ENCODE measurements around the gene DNAL4. TPM values are rescaled to one million over a fixed set of nuclear protein-coding genes. Genes with fewer than 3 reads are reported as not detected.
A peak's percentile ranks its signal among the peaks of the same experiment; 100 is the strongest.

The DNAL4 gene
- polyA plus RNA-seq, 1 donor = 16.8 TPM

- Histone ChIP-seq H3K4me3 (ENCODE audit: low read length) (no peak overlapping the region), H3K9me3 (ENCODE audit: control insufficient read depth, low read depth, low read length) (no peaks in the 10 kb centered on the region), H3K27me3 (ENCODE audit: control insufficient read depth, insufficient read depth, low read length) (no peaks in the 10 kb centered on the region), H3K27ac (ENCODE audit: low read length) (peak overlapping the region; percentile 30), H3K4me1 (ENCODE audit: control insufficient read depth, insufficient read depth, low read length) (peaks cover 15% of the 10 kb centered on the region), H3K36me3 (ENCODE audit: control insufficient read depth, insufficient read depth, low read length) (peaks cover 92% of the 10 kb centered on the region)
- no CpG with 5 or more reads among the region's 8 CpGs for WGBS (ENCODE audit: insufficient coverage, low lambda C conversion rate)
- DNase-seq = peak in 1 of 2 donors; percentile 54
These were observed 60.1 kb downstream of the DNAL4 start for GRCh38 chr22:38733724-38734381.

GRCh38 chr22:38733329-38733723 is 60.6 kb downstream of the DNAL4 start:
- Histone ChIP-seq H3K9me3 (ENCODE audit: control insufficient read depth, low read depth, low read length) (no peaks in the 10 kb centered on the region), H3K27me3 (ENCODE audit: control insufficient read depth, insufficient read depth, low read length) (no peaks in the 10 kb centered on the region), H3K4me3 (ENCODE audit: low read length) (no peak overlapping the region), H3K36me3 (ENCODE audit: control insufficient read depth, insufficient read depth, low read length) (peaks cover 92% of the 10 kb centered on the region), H3K4me1 (ENCODE audit: control insufficient read depth, insufficient read depth, low read length) (peaks cover 15% of the 10 kb centered on the region), H3K27ac (ENCODE audit: low read length) (no peak overlapping the region)
- WGBS (ENCODE audit: insufficient coverage, low lambda C conversion rate) = no CpG with 5 or more reads among the region's 4 CpGs
- DNase-seq = peak; percentile 25 to 52

- DNase-seq = no peak
- H3K27ac ChIP-seq (ENCODE audit: low read length) = no peak overlapping the region
- no peak overlapping the region for H3K4me3 ChIP-seq (ENCODE audit: low read length)
- no peaks in the 10 kb centered on the region for H3K9me3 ChIP-seq (ENCODE audit: control insufficient read depth, low read depth, low read length)
- H3K4me1 ChIP-seq (ENCODE audit: control insufficient read depth, insufficient read depth, low read length) = peaks cover 15% of the 10 kb centered on the region
- H3K27me3 ChIP-seq (ENCODE audit: control insufficient read depth, insufficient read depth, low read length) = no peaks in the 10 kb centered on the region
- no CpG with 5 or more reads among the region's 13 CpGs for WGBS (ENCODE audit: insufficient coverage, low lambda C conversion rate)
- H3K36me3 ChIP-seq (ENCODE audit: control insufficient read depth, insufficient read depth, low read length) = peaks cover 92% of the 10 kb centered on the region
These were observed 61.6 kb downstream of the DNAL4 start for GRCh38 chr22:38732251-38732815.

- Histone ChIP-seq H3K36me3 (ENCODE audit: control insufficient read depth, insufficient read depth, low read length) (peaks cover 92% of the 10 kb centered on the region), H3K27ac (ENCODE audit: low read length) (no peak overlapping the region)
- no CpG with 5 or more reads among the region's 6 CpGs for WGBS (ENCODE audit: insufficient coverage, low lambda C conversion rate)
These were observed 62.2 kb downstream of the DNAL4 start for GRCh38 chr22:38731703-38732161.

DNA sequence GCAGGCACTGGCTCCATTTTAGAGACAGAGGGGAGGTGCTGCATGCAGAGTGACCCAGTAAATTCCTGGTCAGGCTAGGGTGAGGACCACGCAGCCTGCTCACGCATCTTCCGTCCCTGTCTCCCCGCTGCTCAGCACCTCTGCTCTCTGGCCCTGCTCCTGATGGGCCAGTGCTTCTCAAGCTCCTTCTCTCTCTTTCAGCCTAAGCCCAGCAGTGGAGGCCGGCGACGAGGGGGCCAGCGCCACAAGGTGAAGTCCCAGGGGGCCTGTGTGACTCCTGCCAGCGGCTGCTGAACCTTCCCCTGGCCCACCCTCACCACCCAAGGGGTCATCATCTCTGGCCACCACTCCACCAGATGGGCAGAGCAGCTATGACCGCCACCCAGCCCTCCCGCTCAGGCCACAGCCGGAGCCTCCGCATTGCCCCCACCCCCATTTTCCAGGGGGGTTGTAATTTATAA is 63.5 kb downstream of the DNAL4 start:
- DNase-seq = no peak
- Histone ChIP-seq H3K27me3 (ENCODE audit: control insufficient read depth, insufficient read depth, low read length) (no peaks in the 10 kb centered on the region), H3K4me3 (ENCODE audit: low read length) (no peak overlapping the region), H3K36me3 (ENCODE audit: control insufficient read depth, insufficient read depth, low read length) (peaks cover 92% of the 10 kb centered on the region), H3K27ac (ENCODE audit: low read length) (no peak overlapping the region), H3K9me3 (ENCODE audit: control insufficient read depth, low read depth, low read length) (no peaks in the 10 kb centered on the region), H3K4me1 (ENCODE audit: control insufficient read depth, insufficient read depth, low read length) (peaks cover 15% of the 10 kb centered on the region)
- no CpG with 5 or more reads among the region's 13 CpGs for WGBS (ENCODE audit: insufficient coverage, low lambda C conversion rate)

More at GRCh38 chr22:38731703-38732161, 62.2 kb downstream of the DNAL4 start:
- DNase-seq = no peak
- no peaks in the 10 kb centered on the region for H3K9me3 ChIP-seq (ENCODE audit: control insufficient read depth, low read depth, low read length)
- H3K4me1 ChIP-seq (ENCODE audit: control insufficient read depth, insufficient read depth, low read length) = peaks cover 15% of the 10 kb centered on the region
- no peaks in the 10 kb centered on the region for H3K27me3 ChIP-seq (ENCODE audit: control insufficient read depth, insufficient read depth, low read length)
- no peak overlapping the region for H3K4me3 ChIP-seq (ENCODE audit: low read length)

- peaks cover 15% of the 10 kb centered on the region for H3K4me1 ChIP-seq (ENCODE audit: control insufficient read depth, insufficient read depth, low read length)
- no peaks in the 10 kb centered on the region for H3K9me3 ChIP-seq (ENCODE audit: control insufficient read depth, low read depth, low read length)
- H3K27me3 ChIP-seq (ENCODE audit: control insufficient read depth, insufficient read depth, low read length) = no peaks in the 10 kb centered on the region
- H3K4me3 ChIP-seq (ENCODE audit: low read length) = no peak overlapping the region
- peaks cover 92% of the 10 kb centered on the region for H3K36me3 ChIP-seq (ENCODE audit: control insufficient read depth, insufficient read depth, low read length)
- 90% methylated on average over 2 of the region's 6 CpGs for WGBS (ENCODE audit: insufficient coverage, low lambda C conversion rate)
- DNase-seq = no peak
- no peak overlapping the region for H3K27ac ChIP-seq (ENCODE audit: low read length)
These were observed 64.0 kb downstream of the DNAL4 start for GRCh38 chr22:38729946-38730345.

- peaks cover 92% of the 10 kb centered on the region for H3K36me3 ChIP-seq (ENCODE audit: control insufficient read depth, insufficient read depth, low read length)
- H3K9me3 ChIP-seq (ENCODE audit: control insufficient read depth, low read depth, low read length) = no peaks in the 10 kb centered on the region
- no peaks in the 10 kb centered on the region for H3K27me3 ChIP-seq (ENCODE audit: control insufficient read depth, insufficient read depth, low read length)
- no peak overlapping the region for H3K27ac ChIP-seq (ENCODE audit: low read length)
- no peak overlapping the region for H3K4me3 ChIP-seq (ENCODE audit: low read length)
- no CpG with 5 or more reads among the region's 18 CpGs for WGBS (ENCODE audit: insufficient coverage, low lambda C conversion rate)
- no peak for DNase-seq
- peaks cover 11% of the 10 kb centered on the region for H3K4me1 ChIP-seq (ENCODE audit: control insufficient read depth, insufficient read depth, low read length)
These were observed 64.8 kb downstream of the DNAL4 start for GRCh38 chr22:38728871-38729796.

Other genes with a start within 250 kb of the DNAL4 start
- gene DMC1, start 224.0 kb downstream of the DNAL4 start, polyA plus RNA-seq = 1.9 TPM
- gene FAM227A, start 137.8 kb downstream of the DNAL4 start, polyA plus RNA-seq = 1.4 TPM
- 38.7 TPM for gene CBY1, start 137.5 kb downstream of the DNAL4 start, polyA plus RNA-seq
- gene TOMM22, start 112.2 kb downstream of the DNAL4 start, polyA plus RNA-seq = 76.8 TPM
- 77.2 TPM for gene JOSD1, start 93.2 kb downstream of the DNAL4 start, polyA plus RNA-seq
- gene GTPBP1, start 88.2 kb downstream of the DNAL4 start, polyA plus RNA-seq = 57.4 TPM
- gene SUN2, start 38.1 kb downstream of the DNAL4 start, polyA plus RNA-seq = 66.5 TPM
- 9.8 TPM for gene NPTXR, start 49.9 kb upstream of the DNAL4 start, polyA plus RNA-seq
- 25.6 TPM for gene CBX6, start 78.1 kb upstream of the DNAL4 start, polyA plus RNA-seq
- gene APOBEC3A, start 163.5 kb upstream of the DNAL4 start, polyA plus RNA-seq = 0.07 TPM
- gene APOBEC3B, start 188.2 kb upstream of the DNAL4 start, polyA plus RNA-seq = 3.8 TPM
- gene APOBEC3C, start 220.1 kb upstream of the DNAL4 start, polyA plus RNA-seq = 13.9 TPM
- gene APOBEC3D, start 227.0 kb upstream of the DNAL4 start, polyA plus RNA-seq = 2.9 TPM
- gene APOBEC3F, start 246.7 kb upstream of the DNAL4 start, polyA plus RNA-seq = 3.9 TPM